ENCODE results near the gene ENTPD5.
"Not testable (repeated sequence)": the region's sequence is repeated elsewhere in the genome, so short reads cannot be mapped to it uniquely, and the experiment has no call there.

Gene ENTPD5

DNA sequence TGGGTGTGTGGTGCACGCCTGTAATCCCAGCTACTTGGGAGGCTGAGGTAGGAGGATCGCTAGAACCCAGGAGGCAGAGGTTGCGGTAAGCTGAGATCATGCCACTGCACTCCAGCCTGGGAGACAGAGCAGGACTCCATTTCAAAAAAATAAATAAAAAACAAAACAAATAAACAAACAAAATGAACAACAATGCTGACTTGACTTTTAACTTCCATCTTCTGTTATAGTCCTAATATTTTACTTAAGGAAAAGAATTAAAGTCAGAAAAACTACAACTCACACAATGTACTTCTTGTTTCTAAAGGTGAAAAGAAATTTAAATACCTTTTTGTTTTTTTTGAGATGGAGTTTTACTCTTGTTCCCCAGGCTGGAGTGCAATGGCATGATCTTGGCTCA lies 13.4 kb downstream of the ENTPD5 start:
- not testable (repeated sequence) for DNase-seq (ENCODE audit: low read depth, low spot score)

DNA sequence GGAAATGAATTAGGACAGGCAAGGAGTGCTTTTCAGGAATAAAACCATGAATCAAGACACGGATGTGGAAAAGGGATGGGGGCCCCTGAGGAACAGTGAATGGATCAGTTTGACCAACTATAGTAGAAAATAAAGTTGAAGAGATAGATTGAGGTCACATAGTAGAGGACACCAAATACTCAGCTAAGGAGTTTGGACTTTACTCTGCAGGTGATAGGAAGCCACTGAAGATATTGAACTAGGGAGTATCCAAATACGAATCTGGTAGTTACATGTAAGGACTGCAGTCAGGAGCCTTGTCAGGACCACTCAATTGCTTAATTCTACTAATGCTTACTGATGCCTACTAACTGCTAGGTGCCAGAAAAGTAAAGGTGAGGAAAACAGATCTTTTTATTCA lies 20.4 kb downstream of the ENTPD5 start:
- DNase-seq (ENCODE audit: low read depth, low spot score): no peak

GRCh38 chr14:73997944-73998447 lies 21.1 kb downstream of the ENTPD5 start:
- DNase-seq (ENCODE audit: low read depth, low spot score): no peak

DNA sequence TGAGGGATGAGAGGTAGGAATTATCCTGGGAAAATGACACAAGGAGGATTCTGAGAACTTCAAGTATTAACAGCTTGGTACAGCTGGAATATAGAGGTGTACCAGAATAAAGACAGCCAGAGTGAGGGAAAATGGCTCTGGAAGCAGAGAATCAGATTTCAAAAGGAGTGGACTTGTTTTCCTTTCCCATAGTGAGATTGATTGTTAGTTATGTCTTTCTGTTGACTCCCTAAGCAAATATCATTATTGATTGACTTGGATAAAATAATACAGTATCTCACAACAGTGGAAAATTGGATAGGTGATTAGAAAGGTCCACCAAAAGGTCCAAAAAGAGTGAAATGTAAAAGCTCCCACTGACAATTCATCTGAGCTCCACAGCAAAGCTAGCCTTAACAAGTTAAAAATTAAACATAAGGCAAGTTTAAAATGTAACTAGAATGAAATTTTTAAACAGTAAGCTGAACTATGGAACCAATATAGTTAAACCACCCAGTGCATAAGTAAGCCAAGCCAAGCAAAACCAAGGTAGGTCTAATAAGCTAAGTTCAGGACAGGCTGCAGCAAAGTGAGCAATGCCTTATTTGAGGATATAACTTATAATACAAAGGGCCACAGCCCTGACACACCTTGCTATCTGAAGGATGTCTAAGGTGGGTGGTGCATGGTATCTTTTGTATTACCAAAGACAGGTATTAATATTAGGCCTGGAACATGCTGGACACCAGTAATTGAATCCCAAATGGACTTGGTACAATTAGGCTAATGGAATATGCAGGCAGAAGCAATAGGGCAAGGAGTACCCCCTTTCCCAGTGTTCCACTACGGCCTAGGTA lies 21.8 kb downstream of the ENTPD5 start:
- DNase-seq (ENCODE audit: low read depth, low spot score): no peak

DNA sequence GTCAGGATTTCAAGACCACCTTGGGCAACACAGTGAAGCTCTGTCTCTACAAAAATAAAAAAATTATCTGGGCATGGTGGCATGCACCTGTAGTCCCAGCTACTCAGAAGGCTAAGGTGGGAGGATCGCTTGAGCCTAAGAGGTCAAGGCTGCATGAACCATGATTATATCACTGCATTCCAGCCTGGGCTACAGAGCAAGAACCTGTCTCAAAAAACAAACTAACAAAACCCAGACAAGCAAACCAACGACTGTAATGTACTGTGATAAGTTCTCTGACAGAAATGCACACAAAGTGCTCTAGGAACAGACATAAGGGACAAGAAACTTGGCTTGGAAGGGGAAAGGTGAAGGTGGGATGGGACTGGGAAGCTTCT lies 22.4 kb downstream of the ENTPD5 start:
- DNase-seq (ENCODE audit: low read depth, low spot score): no peak

DNA sequence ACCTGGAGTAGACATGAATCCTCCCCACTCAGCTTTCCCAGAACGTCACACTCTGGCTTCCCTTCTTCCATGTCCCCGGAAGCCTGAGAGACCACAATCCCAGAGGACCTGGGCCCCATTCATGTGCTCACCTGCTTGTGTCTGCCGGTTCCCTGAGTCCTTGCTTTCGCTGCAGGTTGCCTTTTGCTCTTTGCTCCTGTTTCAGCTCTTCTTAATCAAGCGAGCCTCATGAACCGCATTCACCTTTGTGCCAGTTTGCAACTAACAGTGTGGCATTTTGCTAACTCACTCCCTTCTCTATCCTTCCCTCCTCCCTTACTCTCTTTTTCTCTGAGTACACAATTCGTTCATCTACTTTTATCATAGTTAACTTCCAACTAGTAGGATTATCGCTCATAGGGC lies 23.1 kb downstream of the ENTPD5 start:
- no peak for DNase-seq (ENCODE audit: low read depth, low spot score)

GRCh38 chr14:73994926-73995325 lies 24.2 kb downstream of the ENTPD5 start:
- DNase-seq (ENCODE audit: low read depth, low spot score): not testable (repeated sequence)

GRCh38 chr14:73991092-73991491 lies 28.0 kb downstream of the ENTPD5 start:
- no peak for DNase-seq (ENCODE audit: low read depth, low spot score)

DNA sequence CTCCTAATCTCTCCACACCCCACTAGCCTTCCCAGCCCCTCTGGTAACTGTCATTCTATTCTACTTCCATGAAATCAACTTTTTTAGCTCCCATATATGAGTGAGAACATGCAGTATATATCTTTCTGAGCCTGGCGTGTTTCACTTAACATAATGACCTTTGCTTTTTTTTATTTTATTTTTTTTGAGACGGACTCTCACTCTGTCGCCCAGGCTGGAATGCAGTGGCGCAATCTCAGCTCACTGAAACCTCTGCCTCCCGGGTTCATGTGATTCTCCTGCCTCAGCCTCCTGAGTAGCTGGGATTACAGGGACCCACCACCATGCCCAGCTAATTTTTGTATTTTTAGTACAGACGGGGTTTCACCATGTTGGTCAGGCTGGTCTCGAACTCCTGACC lies 30.4 kb downstream of the ENTPD5 start:
- DNase-seq (ENCODE audit: low read depth, low spot score): not testable (repeated sequence)

DNA sequence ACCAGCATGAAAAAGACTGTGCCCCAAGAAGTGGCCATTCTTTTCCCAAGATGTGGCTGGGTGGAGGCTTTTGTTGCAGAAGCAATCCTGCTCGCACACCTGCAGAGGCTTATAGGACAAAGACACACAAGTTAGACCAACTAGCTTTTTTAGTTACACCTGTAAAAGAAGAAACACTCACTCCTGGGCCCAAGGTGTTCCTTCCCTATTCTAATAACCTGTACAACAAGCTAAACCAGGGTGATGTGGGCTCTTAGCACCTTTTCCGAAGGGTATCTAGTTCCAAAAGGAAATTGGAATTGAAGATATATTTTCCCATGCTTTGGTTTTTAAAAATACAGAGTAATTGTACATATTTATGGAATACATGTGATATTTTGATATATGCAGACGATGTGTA lies 31.0 kb downstream of the ENTPD5 start:
- DNase-seq (ENCODE audit: low read depth, low spot score): no peak

DNA sequence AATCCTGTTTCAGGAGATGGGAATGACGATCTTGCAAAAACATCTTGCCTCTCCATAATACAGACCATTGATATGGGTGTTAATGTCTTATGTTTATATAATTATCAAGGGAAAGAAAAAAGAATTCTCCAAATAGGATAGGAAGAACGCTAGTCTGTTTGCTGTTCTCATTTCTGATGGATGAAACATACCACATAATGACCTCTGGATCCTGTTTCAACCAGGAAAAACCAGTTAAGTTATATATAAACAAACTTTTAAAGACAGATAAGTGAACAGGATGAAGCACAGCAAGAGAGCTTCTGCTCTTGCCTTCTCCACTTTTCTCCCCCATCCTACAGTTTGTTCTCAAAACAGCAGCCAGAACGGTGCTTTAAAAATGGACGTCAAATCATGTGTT lies 41.2 kb downstream of the ENTPD5 start:
- no peak for DNase-seq (ENCODE audit: low read depth, low spot score)

DNA sequence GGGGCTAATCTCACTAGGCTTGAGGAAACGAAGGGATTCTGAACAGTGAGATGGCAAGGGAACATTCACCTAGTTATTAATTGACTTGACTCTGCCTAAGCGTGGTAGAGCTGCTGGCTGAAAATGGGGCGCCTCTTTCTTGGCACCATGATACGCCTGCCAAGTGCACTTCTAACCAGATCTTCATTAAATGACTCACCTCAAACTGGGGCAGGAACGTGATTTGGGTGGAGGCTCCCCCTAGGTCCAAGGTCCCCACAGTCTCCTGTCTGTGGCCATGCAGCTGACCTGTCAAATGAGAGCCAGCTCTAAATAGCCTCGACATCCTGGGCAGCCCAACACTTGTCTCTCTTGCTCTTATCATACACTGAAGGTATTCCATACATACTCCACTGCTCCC lies 43.0 kb downstream of the ENTPD5 start:
- no peak for DNase-seq (ENCODE audit: low read depth, low spot score)

GRCh38 chr14:73973497-73973896 lies 45.6 kb downstream of the ENTPD5 start:
- DNase-seq (ENCODE audit: low read depth, low spot score): no peak

GRCh38 chr14:73968885-73969284 lies 50.2 kb downstream of the ENTPD5 start:
- no peak for DNase-seq (ENCODE audit: low read depth, low spot score)

DNA sequence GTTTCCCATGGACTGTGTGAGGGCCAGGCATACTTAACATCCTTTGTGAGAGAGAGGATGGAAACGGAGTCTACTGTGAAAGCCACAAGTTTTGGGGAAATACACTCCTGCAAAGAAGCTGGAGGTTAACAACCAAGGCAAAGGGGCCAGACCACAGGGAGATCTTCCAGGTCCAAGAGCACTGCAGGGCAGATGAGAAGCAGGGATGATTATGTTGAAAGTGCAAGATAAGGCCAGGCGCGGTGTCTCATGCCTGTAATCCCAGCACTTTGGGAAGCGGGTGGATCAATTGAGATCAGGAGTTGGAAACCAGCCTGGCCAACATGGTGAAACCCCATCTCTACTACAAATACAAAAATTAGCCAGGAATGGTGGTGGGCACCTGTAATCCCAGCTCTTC lies 53.9 kb downstream of the ENTPD5 start:
- no peak for DNase-seq (ENCODE audit: low read depth, low spot score)

- DNase-seq (ENCODE audit: low read depth, low spot score): no peak
Observed at GRCh38 chr14:73961192-73961591, 57.9 kb downstream of the ENTPD5 start.

- no peak for DNase-seq (ENCODE audit: low read depth, low spot score)
Observed at GRCh38 chr14:73958591-73958990, 60.5 kb downstream of the ENTPD5 start.

GRCh38 chr14:73955674-73956073 lies 63.4 kb downstream of the ENTPD5 start:
- no peak for DNase-seq (ENCODE audit: low read depth, low spot score)

GRCh38 chr14:73953731-73954130 lies 65.4 kb downstream of the ENTPD5 start:
- no peak for DNase-seq (ENCODE audit: low read depth, low spot score)

GRCh38 chr14:73949752-73950734 lies 69.0 kb downstream of the ENTPD5 start, which contains the start of the genes COQ6 and FAM161B:
Gene COQ6, plus strand, starts transcription at chr14:73950302. Its CDS starts 31 bp downstream, at chr14:73950333.
Gene FAM161B, minus strand, starts transcription at chr14:73950094. Its CDS starts 68 bp downstream, at chr14:73950026.
- peak; percentile 98 for DNase-seq (ENCODE audit: low read depth, low spot score)

GRCh38 chr14:73945159-73945670 lies 73.9 kb downstream of the ENTPD5 start:
- no peak for DNase-seq (ENCODE audit: low read depth, low spot score)

All from astrocyte of the hippocampus (primary cell).